Lower leg skin (tissue), 4 donors: ENCODE data around the gene GRB10. TPM values are rescaled to one million over a fixed set of nuclear protein-coding genes. Genes with fewer than 3 reads are reported as not detected.
A peak's percentile ranks its signal among the peaks of the same experiment; 100 is the strongest.

ENCODE experiments used
- DNase-seq, 2 donors: peaks; one replicate each; pipeline ENCODE4 v3.0.0-alpha.2; 2019; ENCODE audit warnings: low spot score in 2 of 2
- H3K4me3 ChIP-seq: fragments of 200-600 bp; sonication (generic); 2 replicates; pipeline ENCODE4 v1.5.1; 2017; ENCODE audit warnings: mild to moderate bottlenecking, low read depth; ENCODE audit not compliant: poor library complexity, severe bottlenecking
- POLR2A ChIP-seq, 2 donors: fragments of 450-650 bp; IDR thresholded peaks; one replicate each; pipeline ENCODE4 v1.6.1; 2016 to 2017; ENCODE audit warnings: antibody characterized with exemption in 2 of 2, mild to moderate bottlenecking in 1 of 2, moderate library complexity in 1 of 2
- WGBS, 2 donors: methylation state at CpG; one replicate each; pipeline ENCODE4 v1.1.5; 2018; 5-methylcytosine and 5-hydroxymethylcytosine counted together
- intact Hi-C: fragments of 100-400 bp; cut with DNase I; formaldehyde crosslinking; loops from one replicate; pipeline ENCODE4 v1.15.0; 2023; ENCODE audit warnings: low total_unique reads
- total RNA-seq, 4 donors: library from RNA; depleted of rRNA; stranded (reverse); fragments of >200 nt; gene quantifications; one replicate each; pipeline ENCODE4 v1.1.0, GENCODE V29; 2016
- TF ChIP-seq, protein P1 (sequence below), 3 donors: fragments of 450-650 bp; IDR thresholded peaks; one replicate each; pipeline ENCODE4 v1.5.1; 2016; ENCODE audit warnings: antibody characterized with exemption in 3 of 3, mild to moderate bottlenecking in 3 of 3, moderate library complexity in 2 of 3

GRB10 gene
- total RNA-seq, 4 donors from 2014 or later = 6.6 to 25.7 (median 15.2) TPM

DNA sequence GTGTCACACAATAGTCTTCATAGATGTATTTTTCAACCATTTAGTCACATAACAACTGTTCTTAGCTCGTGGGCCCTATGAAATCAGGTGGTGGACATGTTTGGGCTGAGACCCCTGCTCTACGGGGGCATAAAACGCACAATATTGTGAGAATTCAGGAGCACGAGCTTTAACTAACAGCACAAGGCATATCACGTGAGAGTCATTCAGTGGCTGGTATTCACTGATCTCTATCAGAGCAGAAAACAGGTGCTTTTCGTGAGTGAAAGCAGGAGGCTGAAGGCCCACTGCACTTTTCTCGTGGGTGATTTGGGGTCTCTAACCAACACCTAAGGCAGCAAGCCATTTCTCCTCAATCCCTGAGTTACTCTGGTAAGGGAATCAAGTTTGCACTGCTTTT, 42.8 kb upstream of the GRB10 start:
- DNase-seq = no peak
- WGBS, 2 donors = 73 to 76% methylated on average over 7 of the region's 7 CpGs
- H3K4me3 ChIP-seq = no peak overlapping the region
- intact Hi-C loops = no loop called here
- TF ChIP-seq POLR2A (IDR thresholded peaks at IDR 0.05) = no peak
- TF ChIP-seq, protein P1, sequence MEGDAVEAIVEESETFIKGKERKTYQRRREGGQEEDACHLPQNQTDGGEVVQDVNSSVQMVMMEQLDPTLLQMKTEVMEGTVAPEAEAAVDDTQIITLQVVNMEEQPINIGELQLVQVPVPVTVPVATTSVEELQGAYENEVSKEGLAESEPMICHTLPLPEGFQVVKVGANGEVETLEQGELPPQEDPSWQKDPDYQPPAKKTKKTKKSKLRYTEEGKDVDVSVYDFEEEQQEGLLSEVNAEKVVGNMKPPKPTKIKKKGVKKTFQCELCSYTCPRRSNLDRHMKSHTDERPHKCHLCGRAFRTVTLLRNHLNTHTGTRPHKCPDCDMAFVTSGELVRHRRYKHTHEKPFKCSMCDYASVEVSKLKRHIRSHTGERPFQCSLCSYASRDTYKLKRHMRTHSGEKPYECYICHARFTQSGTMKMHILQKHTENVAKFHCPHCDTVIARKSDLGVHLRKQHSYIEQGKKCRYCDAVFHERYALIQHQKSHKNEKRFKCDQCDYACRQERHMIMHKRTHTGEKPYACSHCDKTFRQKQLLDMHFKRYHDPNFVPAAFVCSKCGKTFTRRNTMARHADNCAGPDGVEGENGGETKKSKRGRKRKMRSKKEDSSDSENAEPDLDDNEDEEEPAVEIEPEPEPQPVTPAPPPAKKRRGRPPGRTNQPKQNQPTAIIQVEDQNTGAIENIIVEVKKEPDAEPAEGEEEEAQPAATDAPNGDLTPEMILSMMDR (IDR thresholded peaks at IDR 0.05) = no peak

DNA sequence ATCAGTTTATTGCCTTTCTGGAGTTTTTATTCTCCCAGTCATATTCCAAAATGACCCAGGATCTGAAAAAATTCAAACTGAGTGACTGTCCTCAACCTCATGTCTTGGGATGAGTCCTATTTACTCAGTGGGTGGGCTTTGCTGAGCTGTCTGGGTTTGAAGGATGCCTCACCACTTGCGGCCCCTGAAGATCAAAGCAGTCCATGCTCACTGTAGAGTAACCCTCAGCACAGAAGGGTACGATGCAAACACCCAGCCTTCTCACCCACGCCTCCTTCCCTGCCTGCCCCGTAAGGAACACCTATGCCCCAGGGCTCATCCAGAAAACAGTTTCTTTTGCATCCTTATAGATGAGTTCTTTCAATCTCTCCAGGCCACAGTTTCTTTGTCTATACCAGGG, 42.2 kb upstream of the GRB10 start:
- intact Hi-C loops = no loop called here
- TF ChIP-seq, protein P1 (IDR thresholded peaks at IDR 0.05) = no peak
- DNase-seq = no peak
- no peak overlapping the region for H3K4me3 ChIP-seq
- 65 to 79% methylated on average over 4 of the region's 4 CpGs for WGBS, 2 donors

DNA sequence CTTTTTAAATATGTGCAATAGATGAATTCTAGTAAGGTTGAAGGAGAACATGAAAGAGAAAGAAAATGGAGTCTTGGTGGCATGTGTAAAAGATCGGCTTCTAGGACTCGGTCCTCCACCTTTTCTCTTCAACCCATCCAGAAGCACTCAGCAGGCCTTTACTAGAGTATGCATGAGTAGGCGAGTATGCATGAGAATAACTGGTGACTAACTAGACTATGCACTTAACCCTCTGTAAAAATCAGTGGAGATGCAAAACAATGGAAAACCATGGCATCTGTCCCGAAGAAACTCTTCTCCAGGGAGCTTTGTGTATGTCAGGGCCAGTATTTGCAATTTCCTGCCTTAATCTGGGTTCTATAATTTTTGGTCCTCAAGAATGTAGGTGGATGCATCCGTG, 40.0 kb upstream of the GRB10 start:
- intact Hi-C loops = no loop called here
- H3K4me3 ChIP-seq = no peak overlapping the region
- WGBS, 2 donors = 84 to 87% methylated on average over 5 of the region's 5 CpGs
- TF ChIP-seq, protein P1 (IDR thresholded peaks at IDR 0.05) = no peak
- no peak for TF ChIP-seq POLR2A (IDR thresholded peaks at IDR 0.05)
- no peak for DNase-seq

DNA sequence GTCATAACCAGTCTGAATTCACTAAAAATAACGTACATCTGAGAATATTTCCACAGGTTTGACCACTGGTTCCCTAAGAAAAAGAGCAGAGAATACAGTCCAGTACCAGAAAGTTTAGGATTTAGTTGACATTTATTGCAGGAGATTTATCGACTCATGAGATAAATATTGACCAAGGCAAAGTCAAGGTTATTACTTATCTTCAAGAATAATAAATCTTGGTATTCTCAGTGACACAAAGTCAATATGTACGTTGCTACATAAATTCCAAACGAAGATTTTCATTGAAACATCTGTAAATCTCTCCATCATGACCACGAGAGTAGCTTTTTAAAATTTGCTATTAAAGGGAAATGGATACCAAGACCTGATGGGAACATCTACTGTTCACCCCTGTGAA, 39.4 kb upstream of the GRB10 start:
- no peak overlapping the region for H3K4me3 ChIP-seq
- DNase-seq = no peak
- TF ChIP-seq POLR2A (IDR thresholded peaks at IDR 0.05) = no peak
- TF ChIP-seq, protein P1 (IDR thresholded peaks at IDR 0.05) = no peak
- intact Hi-C loops = no loop called here
- 83 to 85% methylated on average over 5 of the region's 5 CpGs for WGBS, 2 donors

DNA sequence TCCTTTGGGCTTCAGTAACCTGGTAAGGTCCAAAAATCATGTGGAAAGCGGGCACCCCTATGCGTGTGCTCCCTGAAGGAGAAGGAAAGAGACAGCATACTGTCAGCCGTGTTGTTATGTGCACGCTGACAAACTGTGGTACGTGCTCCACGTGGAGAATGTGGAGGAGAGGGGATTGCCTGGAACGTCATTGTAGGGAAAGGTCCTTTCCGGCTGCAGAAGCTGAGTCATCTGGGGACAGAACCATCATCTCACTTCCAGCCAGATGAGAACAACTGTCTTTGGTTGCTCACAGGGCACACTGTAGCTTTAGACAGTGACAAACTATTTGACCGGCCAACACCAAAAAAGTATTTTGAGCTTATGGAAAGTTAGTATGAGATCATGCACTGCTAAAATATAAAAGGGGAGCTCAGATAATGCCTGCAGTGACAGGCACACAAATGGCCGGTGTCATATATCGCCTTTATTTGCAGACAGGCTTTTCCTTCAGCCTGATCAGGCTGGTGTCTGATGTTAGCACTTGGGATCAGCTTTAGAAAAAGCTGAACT, 38.8 kb upstream of the GRB10 start:
- 80% methylated on average over 11 of the region's 11 CpGs for WGBS, 2 donors
- intact Hi-C loops = no loop called here
- TF ChIP-seq POLR2A (IDR thresholded peaks at IDR 0.05) = no peak
- TF ChIP-seq, protein P1 (IDR thresholded peaks at IDR 0.05) = no peak
- no peak overlapping the region for H3K4me3 ChIP-seq
- DNase-seq = peak in 1 of 2 donors; percentile 14

DNA sequence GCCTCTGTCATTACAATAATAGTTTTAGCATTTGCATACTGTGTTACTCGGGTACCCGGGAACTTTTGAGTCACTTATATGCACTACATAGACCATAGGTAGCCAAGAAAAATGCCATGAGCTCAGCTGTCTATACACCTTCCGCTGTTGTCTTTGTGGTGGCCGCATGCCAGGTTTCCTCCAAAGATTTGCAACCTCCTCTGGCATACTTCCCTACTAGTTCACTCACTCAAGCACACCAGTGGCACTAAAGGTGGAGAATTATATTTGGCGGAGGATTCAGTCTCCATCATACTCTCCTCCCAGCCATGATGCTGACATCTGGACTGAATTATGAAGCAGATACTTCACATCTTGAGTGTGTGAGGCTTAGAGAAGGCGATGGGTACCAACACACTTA, 35.6 kb upstream of the GRB10 start:
- WGBS, 2 donors = 48 to 61% methylated on average over 6 of the region's 6 CpGs
- intact Hi-C loops = no loop called here
- no peak overlapping the region for H3K4me3 ChIP-seq
- TF ChIP-seq, protein P1 (IDR thresholded peaks at IDR 0.05) = no peak
- TF ChIP-seq POLR2A (IDR thresholded peaks at IDR 0.05) = no peak
- no peak for DNase-seq
